LNCaP clone FGC (cell line): ENCODE results near the gene SIGLEC5.
"Not testable (repeated sequence)": the region's sequence is repeated elsewhere in the genome, so short reads cannot be mapped to it uniquely, and the experiment has no call there.

ENCODE experiments used
- DNase-seq: peaks from one replicate; pipeline ENCODE4 v3.0.0-alpha.2; 2011; ENCODE audit warnings: low read depth
- H3K4me3 ChIP-seq: 2 replicates; pipeline ENCODE4 v1.5.1; 2011; ENCODE audit warnings: mild to moderate bottlenecking, low read depth, low read length, control low read depth
- TF ChIP-seq, protein P1 (sequence below): IDR thresholded peaks from 2 replicates; pipeline ENCODE4 v1.5.1; 2012; ENCODE audit warnings: mild to moderate bottlenecking; ENCODE audit not compliant: control insufficient read depth, insufficient read depth; ENCODE audit errors: extremely low read depth

Gene SIGLEC5, protein sequence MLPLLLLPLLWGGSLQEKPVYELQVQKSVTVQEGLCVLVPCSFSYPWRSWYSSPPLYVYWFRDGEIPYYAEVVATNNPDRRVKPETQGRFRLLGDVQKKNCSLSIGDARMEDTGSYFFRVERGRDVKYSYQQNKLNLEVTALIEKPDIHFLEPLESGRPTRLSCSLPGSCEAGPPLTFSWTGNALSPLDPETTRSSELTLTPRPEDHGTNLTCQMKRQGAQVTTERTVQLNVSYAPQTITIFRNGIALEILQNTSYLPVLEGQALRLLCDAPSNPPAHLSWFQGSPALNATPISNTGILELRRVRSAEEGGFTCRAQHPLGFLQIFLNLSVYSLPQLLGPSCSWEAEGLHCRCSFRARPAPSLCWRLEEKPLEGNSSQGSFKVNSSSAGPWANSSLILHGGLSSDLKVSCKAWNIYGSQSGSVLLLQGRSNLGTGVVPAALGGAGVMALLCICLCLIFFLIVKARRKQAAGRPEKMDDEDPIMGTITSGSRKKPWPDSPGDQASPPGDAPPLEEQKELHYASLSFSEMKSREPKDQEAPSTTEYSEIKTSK

DNA sequence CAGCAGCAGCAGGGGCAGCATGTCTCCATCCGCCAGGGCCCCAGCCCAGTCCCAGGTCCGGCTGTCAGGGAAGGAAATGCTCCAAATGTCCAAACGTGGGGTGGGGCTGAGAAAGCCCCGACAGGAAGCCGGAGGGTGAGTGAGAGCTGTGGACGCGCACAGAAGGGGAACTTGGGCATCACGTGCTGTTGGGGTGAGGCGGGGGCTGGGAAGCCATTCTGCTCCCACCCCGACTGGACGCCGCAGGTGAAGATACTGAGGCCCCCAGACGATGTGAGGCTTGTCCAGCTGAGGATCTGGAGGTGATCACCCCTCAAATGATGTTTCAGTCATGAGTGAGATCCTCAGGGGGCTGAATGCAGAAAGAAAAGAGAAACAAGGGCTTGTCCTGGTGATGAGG lies at the start of gene SIGLEC5:
Gene SIGLEC5 (minus strand): TSS at position 87 of the 400 bp plus-strand sequence. CDS start 66 bp downstream, at position 21.
- not testable (repeated sequence) for DNase-seq, H3K4me3 ChIP-seq

DNA sequence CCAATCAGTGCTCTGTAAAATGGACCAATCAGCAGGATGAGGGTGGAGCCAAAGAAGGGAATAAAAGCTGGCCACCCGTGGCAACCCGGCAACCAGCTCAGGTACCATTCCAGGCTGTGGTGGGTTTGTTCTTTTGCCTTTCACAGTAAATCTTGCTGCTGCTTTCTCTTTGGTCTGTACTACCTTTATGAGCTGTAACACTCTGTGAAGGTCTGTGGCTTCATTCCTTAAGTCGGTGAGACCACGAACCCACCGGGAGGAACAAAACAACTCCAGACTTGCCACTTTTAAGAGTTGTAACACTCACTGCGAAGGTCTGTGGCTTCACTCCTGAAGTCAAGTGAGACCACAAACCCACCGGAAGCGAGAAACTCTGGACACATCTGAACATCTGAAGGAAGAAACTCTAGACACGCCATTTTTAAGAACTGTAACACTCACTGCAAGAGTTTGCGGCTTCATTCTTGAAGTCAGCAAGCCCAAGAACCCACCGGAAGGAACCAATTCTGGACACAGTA lies 46.4 kb upstream of the SIGLEC5 start:
- TF ChIP-seq, protein P1, sequence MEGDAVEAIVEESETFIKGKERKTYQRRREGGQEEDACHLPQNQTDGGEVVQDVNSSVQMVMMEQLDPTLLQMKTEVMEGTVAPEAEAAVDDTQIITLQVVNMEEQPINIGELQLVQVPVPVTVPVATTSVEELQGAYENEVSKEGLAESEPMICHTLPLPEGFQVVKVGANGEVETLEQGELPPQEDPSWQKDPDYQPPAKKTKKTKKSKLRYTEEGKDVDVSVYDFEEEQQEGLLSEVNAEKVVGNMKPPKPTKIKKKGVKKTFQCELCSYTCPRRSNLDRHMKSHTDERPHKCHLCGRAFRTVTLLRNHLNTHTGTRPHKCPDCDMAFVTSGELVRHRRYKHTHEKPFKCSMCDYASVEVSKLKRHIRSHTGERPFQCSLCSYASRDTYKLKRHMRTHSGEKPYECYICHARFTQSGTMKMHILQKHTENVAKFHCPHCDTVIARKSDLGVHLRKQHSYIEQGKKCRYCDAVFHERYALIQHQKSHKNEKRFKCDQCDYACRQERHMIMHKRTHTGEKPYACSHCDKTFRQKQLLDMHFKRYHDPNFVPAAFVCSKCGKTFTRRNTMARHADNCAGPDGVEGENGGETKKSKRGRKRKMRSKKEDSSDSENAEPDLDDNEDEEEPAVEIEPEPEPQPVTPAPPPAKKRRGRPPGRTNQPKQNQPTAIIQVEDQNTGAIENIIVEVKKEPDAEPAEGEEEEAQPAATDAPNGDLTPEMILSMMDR, result no peak
- DNase-seq, result no peak

DNA sequence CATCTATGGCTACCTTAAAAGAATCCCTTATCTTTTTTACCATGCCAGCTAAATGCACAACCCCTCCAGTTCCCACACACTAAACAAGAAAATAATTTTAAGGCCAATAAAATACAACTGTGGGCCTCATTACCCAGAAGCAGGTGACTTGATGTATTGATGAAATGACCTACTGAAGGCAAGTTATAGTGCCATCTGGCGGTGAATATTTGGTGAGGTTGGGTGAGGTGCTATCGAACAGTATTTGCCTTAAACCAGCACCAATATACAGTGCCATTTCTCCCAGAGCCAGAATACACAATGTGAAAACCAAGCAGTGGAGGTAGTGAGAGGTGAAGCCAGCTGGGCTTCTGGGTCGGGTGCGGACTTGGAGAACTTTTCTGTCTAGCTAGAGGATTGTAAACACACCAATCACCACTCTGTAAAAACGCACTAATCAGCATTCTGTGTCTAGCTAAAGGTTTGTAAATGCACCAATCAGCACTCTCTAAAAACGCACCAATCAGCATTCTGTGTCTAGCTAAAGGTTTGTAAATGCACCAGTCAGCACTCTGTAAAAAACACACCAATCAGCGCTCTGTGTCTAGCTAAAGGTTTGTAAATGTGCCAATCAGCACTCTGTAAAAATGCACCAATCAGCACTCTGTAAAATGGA lies 45.8 kb upstream of the SIGLEC5 start:
- not testable (repeated sequence) for DNase-seq, H3K4me3 ChIP-seq
- TF ChIP-seq, protein P1, result peak; percentile 48

More for the DNA sequence above, 46.4 kb upstream of the SIGLEC5 start:
- no peak overlapping the region for H3K4me3 ChIP-seq

DNA sequence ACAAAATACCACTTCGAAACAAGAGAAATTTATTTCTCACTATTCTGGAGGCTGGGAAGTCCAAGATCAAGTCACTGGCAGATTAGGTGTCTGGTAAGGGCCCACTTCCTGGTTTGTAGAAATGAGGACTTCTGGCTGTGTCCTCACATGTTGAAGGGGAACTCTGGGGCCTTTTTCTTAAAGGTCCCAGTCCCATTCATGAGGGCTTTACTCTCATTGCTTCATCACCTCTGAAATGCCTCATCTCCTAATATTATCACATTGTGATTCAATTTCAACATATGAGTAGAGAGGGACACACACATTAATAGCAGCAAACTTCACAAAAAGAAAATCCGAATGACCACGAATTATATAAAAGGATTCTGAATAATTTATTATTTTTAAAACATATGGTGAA lies 38.0 kb upstream of the SIGLEC5 start:
- TF ChIP-seq, protein P1, result no peak
- H3K4me3 ChIP-seq, result no peak overlapping the region
- no peak for DNase-seq

DNA sequence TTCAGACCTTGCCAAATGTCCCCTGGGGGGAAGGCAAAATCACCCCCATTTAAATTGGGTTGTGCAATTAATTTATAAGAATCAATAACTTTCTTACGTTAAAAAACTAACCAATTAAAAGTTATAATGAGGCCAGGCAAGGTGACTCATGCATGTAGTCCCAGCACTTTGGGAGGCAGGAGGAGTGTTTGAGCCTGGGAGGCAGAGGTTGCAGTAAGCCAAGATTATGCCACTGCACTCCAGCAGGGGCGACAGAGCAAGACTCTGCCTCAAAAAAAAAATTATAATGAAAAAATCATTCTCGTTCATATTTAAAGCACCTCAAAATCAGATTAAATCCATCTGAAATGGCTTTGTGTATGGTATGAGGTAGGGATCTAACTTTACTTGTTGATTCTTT lies 34.8 kb upstream of the SIGLEC5 start:
- no peak overlapping the region for H3K4me3 ChIP-seq
- TF ChIP-seq, protein P1, result no peak
- no peak for DNase-seq

DNA sequence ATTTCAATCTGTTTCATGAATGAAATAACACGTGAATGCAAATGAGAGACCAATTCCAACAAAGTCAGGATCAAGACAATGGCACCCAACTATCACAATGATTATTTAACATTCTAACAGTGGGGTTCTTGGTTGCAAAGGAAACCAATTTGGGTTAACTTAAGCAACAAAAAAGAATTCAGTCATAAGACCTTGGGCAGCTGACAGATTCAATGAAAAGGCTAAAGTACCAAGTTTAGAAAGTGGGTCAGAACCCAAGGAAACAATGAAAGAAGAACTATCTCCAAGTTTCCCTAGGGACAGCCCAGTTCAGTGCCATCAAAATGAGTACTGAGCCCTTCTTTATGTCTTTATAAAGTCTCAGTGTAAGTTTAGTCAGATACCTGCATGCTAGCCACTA lies 33.9 kb upstream of the SIGLEC5 start:
- no peak overlapping the region for H3K4me3 ChIP-seq
- TF ChIP-seq, protein P1, result no peak
- DNase-seq, result no peak

DNA sequence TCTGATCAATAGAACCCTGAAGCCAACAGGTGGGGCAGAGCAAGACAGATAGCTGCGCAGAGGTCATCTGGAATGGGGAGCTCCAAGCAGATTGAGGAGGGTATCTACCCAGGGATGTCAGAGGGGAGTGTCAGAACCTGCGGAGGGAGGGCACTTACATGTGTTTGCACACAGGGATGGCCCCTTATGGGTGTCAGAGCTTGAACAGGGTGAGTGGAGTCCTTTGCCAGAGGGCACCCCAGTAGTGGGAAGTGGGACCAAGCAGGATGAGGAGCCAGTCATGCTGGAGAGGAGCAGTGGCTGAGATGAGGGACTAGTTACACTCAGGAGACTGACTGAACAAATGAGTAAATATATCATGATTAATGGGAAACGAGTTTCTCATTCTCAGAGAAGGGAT lies 33.4 kb upstream of the SIGLEC5 start:
- no peak for DNase-seq
- no peak overlapping the region for H3K4me3 ChIP-seq
- TF ChIP-seq, protein P1, result no peak
